Smooth muscle cell of the brain vasculature (primary cell): Measurements from ENCODE around the gene ECHDC3.

ENCODE experiments used
- DNase-seq: peaks from one replicate; pipeline ENCODE4 v3.0.0-alpha.2; 2012; ENCODE audit warnings: low read depth, low spot score

The ECHDC3 gene

DNA sequence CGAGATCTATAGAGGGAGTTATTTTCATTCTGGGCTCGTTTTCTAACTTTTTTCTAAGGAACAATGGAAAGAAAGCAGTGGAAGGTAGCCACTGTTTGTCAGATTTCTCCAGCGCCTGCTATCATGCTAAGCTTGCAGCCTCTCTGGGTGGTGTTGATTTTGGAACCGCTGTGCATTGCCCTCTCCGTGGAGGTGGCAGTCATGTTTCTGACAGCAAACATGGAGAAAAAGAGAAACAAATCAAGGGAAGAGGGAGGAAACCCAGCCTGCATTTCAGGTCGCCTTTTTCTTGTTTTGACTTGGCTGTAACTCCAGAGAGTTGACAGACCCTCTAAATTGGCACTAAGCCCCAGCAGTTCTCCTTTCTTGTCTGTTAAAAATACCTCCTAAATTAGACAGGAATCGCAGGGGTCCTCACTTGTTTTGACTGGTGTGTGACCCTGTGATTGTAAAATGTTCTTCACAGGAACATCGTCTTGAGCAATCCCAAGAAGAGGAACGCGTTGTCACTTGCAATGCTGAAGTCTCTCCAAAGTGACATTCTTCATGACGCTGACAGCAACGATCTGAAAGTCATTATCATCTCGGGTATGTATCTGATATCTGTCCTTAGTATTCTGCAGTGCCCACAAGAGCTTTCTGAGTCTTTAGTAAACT, 4.8 kb downstream of the ECHDC3 start:
- no peak for DNase-seq

GRCh38 chr10:11748866-11749265, 6.7 kb downstream of the ECHDC3 start:
- no peak for DNase-seq

DNA sequence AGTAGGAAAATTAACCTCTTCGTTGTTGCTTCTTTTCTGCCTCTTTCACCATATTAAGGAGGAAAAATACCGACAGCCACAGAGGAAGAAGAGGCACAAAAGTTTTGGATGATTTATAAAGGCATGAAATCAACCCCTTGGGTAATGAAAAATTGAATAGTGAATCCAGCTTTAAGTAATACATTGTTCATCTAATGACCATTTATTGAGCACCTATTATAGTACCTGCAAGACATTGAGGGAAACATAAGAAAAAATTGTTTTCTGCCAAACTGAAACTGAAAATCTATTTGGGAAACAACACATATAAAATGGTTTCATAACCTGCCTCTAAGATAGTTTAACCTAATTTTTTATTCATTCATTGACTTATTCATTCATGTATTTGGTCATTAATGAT, 8.2 kb downstream of the ECHDC3 start:
- no peak for DNase-seq

DNA sequence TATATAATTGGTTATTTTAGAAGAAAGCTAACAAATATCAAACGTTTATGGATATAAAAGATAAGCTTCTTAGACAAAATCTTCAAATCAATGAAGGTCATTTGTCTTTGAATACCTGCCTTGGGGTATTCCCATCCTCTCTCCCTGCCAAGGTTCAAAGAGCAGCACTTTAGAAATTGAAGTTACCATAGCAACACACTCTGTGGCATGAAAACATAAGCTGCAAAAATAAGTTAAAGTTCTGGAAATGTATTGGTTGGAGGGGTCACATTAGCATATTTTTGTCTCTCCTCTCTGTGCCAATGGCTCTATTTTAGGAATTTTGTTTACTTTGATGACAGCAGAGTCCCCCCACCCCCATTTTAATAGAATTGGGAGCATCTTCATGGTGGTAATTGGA, 12.0 kb downstream of the ECHDC3 start:
- DNase-seq: no peak

GRCh38 chr10:11754620-11755019, 12.4 kb downstream of the ECHDC3 start:
- DNase-seq: no peak

DNA sequence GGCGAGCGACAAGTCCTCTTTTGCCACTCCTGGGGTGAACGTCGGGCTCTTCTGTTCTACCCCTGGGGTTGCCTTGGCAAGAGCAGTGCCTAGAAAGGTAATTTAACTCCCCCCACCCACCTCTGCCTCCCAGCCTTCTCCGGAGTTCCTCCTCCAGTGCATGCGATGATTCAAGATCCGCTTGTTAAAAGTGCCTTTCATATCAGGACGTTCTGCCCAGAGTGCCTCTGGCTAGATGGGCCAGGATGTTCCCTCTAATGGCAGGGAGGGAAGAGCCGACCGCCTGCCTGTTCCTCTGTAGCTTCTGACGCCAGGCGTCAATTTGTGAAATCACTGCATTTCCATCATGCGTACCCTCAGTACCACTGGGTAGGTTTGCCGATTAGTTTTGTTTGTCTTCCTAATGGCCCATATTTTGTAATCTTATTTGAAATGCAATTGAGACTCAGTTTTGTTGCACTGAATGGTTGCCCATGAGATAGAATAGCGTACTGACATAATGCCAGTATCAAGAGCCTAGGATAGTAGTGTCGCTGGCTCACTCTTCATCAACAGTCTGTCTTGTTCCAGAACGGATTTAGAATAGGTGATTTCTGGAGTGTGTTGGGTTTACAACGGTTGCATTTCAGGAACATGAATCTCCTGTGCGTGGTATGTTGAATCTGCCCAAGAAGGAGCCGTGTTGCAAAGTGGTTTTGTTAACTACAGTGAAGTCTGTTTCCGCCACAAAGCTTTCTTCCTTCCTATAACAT, 13.5 kb downstream of the ECHDC3 start:
- DNase-seq: no peak

DNA sequence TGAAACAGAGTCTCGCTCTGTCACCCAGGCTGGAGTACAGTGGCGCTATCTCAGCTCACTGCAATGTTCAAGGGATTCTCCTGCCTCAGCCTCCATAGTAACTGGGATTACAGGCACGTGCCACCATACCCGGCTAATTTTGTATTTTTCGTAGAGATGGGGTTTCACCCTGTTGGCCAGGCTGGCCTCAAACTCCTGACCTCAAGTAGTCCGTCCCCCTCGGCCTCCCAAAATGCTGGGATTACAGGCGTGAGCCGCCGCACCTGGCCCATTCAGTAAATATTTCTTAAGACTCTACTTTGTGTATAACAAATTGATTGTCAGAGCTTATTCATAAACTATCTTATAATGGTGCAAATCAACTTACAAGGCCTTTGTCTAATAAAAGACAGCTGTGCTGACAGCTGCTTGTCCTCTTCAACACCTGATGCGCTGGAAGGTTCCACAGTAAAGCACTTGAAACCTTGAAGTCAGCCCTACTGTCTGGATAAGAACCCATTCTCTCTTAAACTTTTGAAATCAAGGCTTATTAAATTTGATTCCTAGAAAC, 14.7 kb downstream of the ECHDC3 start:
- no peak for DNase-seq

DNA sequence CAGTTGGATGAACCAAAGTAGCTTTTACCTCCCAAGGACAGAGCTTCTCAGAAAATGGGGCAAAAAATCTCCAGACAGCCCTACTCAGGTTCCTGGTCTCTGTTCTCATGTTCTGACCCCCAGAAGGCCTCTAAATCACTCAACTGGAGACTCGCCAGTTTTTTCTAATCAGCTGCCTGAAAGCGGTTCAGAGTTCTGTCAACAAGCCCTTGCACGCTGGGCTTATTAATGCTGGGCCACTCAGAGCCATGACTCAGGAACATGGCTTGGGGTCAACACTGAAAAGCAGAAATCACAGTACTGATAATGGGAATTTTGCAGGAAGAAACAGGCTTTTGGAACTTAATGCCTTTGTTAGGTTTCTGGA, 15.3 kb downstream of the ECHDC3 start:
- peak; percentile 23 for DNase-seq

GRCh38 chr10:11757821-11758463, 15.8 kb downstream of the ECHDC3 start:
- DNase-seq: peak; percentile 41

- DNase-seq: no peak
Observed at GRCh38 chr10:11758527-11759236, 16.5 kb downstream of the ECHDC3 start.

- DNase-seq: no peak
Observed at GRCh38 chr10:11759347-11759746, 17.2 kb downstream of the ECHDC3 start.

GRCh38 chr10:11760151-11760550, 18.0 kb downstream of the ECHDC3 start:
- DNase-seq: no peak

DNA sequence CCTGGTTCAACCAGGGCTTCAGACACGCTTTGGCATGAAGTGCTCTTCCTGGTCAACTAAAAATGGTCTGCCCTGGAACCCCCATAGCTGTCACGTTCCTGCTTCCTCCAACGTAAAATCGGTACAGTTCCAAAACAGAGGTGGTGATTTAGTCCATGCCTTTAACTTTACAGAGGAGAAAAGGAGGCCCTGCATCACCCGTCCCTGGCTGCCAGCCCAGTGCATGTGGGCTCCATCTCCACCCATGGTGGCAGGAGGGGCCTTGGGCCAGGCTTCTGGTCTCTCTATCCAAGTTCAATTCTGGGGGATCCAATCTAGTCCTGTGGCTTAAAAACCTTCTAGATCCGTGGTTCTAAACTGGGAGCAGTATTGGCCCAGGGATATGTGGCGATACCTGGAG, 18.7 kb downstream of the ECHDC3 start:
- DNase-seq: no peak

DNA sequence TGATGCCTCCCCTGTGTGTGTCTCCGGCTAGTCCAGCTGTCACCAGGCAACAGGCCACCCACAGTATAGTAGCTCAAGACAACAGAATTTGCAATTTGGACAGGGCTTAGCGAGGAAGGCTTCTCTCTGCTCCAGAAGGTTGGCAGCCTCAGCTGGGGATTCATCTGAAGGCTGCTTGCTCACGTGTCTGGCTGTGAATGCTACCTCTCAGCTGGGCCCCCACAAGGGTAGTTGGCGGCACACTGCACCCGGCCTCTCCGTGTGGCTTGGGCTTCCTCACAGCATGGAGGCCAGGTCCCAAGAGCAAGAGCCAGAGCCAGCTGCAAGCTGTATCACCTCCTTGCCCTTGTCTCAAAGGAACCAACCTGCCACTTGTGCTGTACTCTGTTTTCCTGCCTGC, 19.2 kb downstream of the ECHDC3 start:
- no peak for DNase-seq

DNA sequence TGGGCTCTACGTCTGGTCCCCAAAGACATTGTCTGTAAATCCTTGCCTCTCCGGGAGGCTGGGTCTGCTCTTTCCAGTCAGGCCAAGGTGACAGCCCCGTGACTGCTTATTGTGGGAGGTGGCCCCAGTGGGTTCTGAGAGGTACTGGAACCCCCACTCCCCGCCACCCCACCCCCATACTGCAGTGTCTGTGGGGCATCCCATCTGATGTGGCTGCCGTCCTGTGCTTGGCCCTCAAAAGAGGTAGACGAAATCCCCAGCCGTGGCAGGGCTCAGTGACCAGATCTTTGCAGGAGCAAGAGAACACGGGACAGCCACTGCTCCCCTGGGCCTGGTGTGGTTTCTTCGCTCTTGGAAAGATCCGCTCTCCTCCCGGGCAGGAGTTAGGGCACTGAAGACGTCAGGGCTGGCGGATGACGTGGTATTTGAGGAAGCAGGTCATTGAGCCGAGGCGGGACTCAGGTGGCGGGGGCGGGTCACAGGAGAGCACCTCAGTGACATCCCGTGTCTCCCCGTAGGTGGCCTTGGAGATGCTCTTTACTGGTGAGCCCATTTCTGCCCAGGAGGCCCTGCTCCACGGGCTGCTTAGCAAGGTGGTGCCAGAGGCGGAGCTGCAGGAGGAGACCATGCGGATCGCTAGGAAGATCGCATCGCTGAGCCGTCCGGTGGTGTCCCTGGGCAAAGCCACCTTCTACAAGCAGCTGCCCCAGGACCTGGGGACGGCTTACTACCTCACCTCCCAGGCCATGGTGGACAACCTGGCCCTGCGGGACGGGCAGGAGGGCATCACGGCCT, 20.7 kb downstream of the ECHDC3 start:
- DNase-seq: no peak

- no peak for DNase-seq
Observed at GRCh38 chr10:11763501-11763861, 21.3 kb downstream of the ECHDC3 start.

GRCh38 chr10:11765141-11765540, 23.0 kb downstream of the ECHDC3 start:
- DNase-seq: no peak

GRCh38 chr10:11772575-11773288, 30.6 kb downstream of the ECHDC3 start:
- DNase-seq: no peak

DNA sequence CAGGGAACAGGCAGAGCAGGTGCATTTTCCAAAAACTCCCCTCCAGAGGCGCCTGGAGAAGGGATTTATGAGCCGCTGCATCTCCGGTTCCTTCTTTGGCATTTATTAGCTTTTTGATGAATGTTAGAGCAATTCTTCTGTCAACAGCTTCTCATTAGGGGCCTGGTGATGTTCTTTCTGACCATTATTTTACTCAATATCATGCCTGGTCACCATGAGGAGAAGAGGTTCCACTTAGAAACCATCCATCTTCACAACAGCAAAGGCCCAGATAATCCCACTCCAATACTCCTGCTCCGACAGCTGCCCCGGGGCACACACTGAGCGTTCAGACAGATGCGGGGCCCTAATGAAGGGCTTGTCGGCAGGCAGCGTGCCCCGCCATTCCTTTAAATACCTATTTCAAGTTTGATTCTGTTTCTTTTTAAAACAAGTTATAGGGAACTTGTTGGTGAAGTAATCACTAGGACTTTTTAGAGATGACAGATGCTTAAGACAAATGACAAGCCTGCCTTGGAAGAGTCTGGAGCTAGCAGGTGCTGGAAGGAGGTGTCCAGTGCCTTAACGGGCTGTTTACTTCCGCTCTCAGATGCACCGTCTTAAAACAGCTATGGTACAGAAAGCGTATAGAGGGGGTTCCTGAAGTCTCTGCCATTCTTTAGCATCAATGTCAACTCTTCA, 31.7 kb downstream of the ECHDC3 start:
- no peak for DNase-seq

DNA sequence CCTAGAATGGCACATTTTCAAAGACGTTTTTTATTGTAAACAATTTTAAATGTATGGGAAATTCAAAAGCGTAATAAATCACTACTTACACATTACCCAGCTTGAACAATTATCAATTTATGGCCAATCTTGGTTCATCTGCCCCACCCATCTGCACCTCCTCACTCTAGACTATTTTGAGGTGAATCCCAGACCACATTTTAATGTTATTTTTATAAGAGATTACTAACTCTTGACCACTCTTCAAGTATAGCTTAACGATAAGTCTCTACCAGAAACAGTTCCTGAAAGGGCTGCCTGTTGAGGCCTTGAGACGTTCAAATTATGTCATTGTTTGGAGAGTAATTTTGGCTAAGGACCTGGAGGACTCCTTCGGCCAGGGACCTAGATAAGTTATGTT, 33.2 kb downstream of the ECHDC3 start:
- no peak for DNase-seq
